Panc1 (cell line): Measurements from ENCODE around the gene TAS2R39. TPM values are rescaled to one million over a fixed set of nuclear protein-coding genes. Genes with fewer than 3 reads are reported as not detected.

ENCODE experiments used
- ATAC-seq: fragments of 200-7000 bp; cut with Tn5 transposase; 2 replicates; pipeline ENCODE4 v1.9.1; 2020; ENCODE audit warnings: mild to moderate bottlenecking, moderate library complexity
- BruUV-seq: library from RNA; stranded (reverse); fragments of 400-500 nt; replicated peaks from 2 replicates; lab custom pipeline; 2021; lab: Mats Ljungman, UMichigan
- CTCF ChIA-PET: fragments of 300-600 bp; sonication (Branson Sonifier 250); formaldehyde crosslinking; loops from one replicate; lab custom pipeline; 2022; ENCODE audit warnings: antibody characterized with exemption; lab: Charles Lee
- POLR2A ChIA-PET: fragments of 300-600 bp; sonication (Branson Sonifier 250); formaldehyde crosslinking; loops from one replicate; lab custom pipeline; 2022; ENCODE audit warnings: antibody characterized with exemption; lab: Charles Lee
- DNase-seq: peaks from one replicate; pipeline ENCODE4 v3.0.0-alpha.2; 2010; ENCODE audit warnings: low read depth, low spot score
- H3K27ac ChIP-seq: 2 replicates; pipeline ENCODE4 v1.5.1; 2011; ENCODE audit warnings: mild to moderate bottlenecking, low read length, inconsistent platforms
- H3K27me3 ChIP-seq: fragments of 200-500 bp; sonication (Bioruptor generic); 2 replicates; pipeline ENCODE4 v1.6.0; 2014; ENCODE audit warnings: low read length, inconsistent platforms; ENCODE audit not compliant: control insufficient read depth, insufficient read depth
- H3K36me3 ChIP-seq: fragments of 200-500 bp; sonication (Bioruptor generic); 2 replicates; pipeline ENCODE4 v1.5.1; 2014; ENCODE audit warnings: inconsistent platforms, mild to moderate bottlenecking, low read length, moderate library complexity; ENCODE audit not compliant: control insufficient read depth, insufficient read depth
- H3K4me1 ChIP-seq: 2 replicates; pipeline ENCODE4 v1.5.1; 2011; ENCODE audit warnings: inconsistent platforms, mild to moderate bottlenecking, low read length, moderate library complexity; ENCODE audit not compliant: control insufficient read depth, insufficient read depth
- H3K4me3 ChIP-seq, 2 experiments: 2 replicates each; pipeline ENCODE4 v1.5.1; 2011 to 2012; ENCODE audit warnings: low read depth in 2 of 2, low read length in 2 of 2, mild to moderate bottlenecking in 2 of 2, inconsistent platforms in 1 of 2, moderate library complexity in 1 of 2
- H3K9me3 ChIP-seq: fragments of 200-500 bp; sonication (Bioruptor generic); 2 replicates; pipeline ENCODE4 v1.5.1; 2014; ENCODE audit warnings: low read depth, mild to moderate bottlenecking, inconsistent platforms, low read length, moderate library complexity; ENCODE audit not compliant: control insufficient read depth, insufficient read depth
- CTCF ChIP-seq: fragments of 450-650 bp; IDR thresholded peaks from 2 replicates; pipeline ENCODE4 v1.5.1; 2017; ENCODE audit warnings: mild to moderate bottlenecking
- POLR2AphosphoS5 ChIP-seq: IDR thresholded peaks from 2 replicates; pipeline ENCODE4 v1.6.1; 2012; ENCODE audit warnings: mild to moderate bottlenecking, low read depth, low read length, moderate library complexity
- REST ChIP-seq, 2 experiments: IDR thresholded peaks; 2 replicates each; pipeline ENCODE4 v1.6.1; 2011 to 2012; ENCODE audit warnings: low read depth in 2 of 2, control low read depth in 1 of 2, low read length in 1 of 2, mild to moderate bottlenecking in 1 of 2, moderate library complexity in 1 of 2; ENCODE audit not compliant: insufficient read depth in 1 of 2
- SIN3A ChIP-seq: IDR thresholded peaks from 2 replicates; pipeline ENCODE4 v1.6.1; 2012; ENCODE audit warnings: low read depth, mild to moderate bottlenecking, low read length, moderate library complexity, borderline replicate concordance; ENCODE audit not compliant: insufficient read depth
- TCF7L2 ChIP-seq: IDR thresholded peaks from 2 replicates; pipeline ENCODE4 v1.6.1; 2011; ENCODE audit warnings: mild to moderate bottlenecking, low read depth, low read length, inconsistent platforms
- in situ Hi-C: cut with HindIII; loops from 2 replicates; pipeline ENCODE4 v1.10.0; 2016; ENCODE audit warnings: low sequenced_read_pairs, low pct_unique_long_range_greater_than_20kb
- intact Hi-C: fragments of 100-400 bp; cut with micrococcal nuclease; formaldehyde crosslinking; loops from one replicate; pipeline ENCODE4 v1.10.0; 2022; ENCODE audit not compliant: unreplicated experiment
- total RNA-seq: library from RNA; stranded (reverse); gene quantifications from one replicate; pipeline ENCODE4 v1.2.1, GENCODE V29; 2021; ENCODE audit not compliant: unreplicated experiment

The TAS2R39 gene
- total RNA-seq, 1 experiment from 2014 or later = not detected

- ATAC-seq (no peak), DNase-seq (no peak)
- CTCF ChIA-PET = no interaction called here
- Histone ChIP-seq H3K27me3 (peaks cover 14% of the 10 kb centered on the region), H3K4me3 (no peak overlapping the region), H3K36me3 (no peaks in the 10 kb centered on the region), H3K4me1 (no peaks in the 10 kb centered on the region), H3K9me3 (no peaks in the 10 kb centered on the region), H3K27ac (no peak overlapping the region)
- POLR2A ChIA-PET = no interaction called here
- TF ChIP-seq TCF7L2 (no peak), CTCF (no peak), POLR2AphosphoS5 (no peak), REST (IDR thresholded peaks at IDR 0.05; ENCODE audit: insufficient read depth in 1 of 2, low read depth in 2 of 2, low read length in 1 of 2) (no peak), SIN3A (no peak)
- no TSS peak for BruUV-seq
- intact Hi-C loops = no loop called here
- in situ Hi-C loops = loop anchor here (25.0 kb wide), 1 partner anchor 210 kb away; no protein-coding TSS in a partner anchor
Measured at GRCh38 chr7:143222782-143223181, 39.6 kb downstream of the TAS2R39 start.

GRCh38 chr7:143223784-143224183 is 40.6 kb downstream of the TAS2R39 start:
- Histone ChIP-seq H3K4me3 (no peak overlapping the region), H3K36me3 (no peaks in the 10 kb centered on the region), H3K4me1 (no peaks in the 10 kb centered on the region), H3K27ac (no peak overlapping the region), H3K9me3 (no peaks in the 10 kb centered on the region), H3K27me3 (peaks cover 11% of the 10 kb centered on the region)
- ATAC-seq (no peak), DNase-seq (no peak)
- POLR2A ChIA-PET = no interaction called here
- CTCF ChIA-PET = no interaction called here
- intact Hi-C loops (no loop called here), in situ Hi-C loops (loop anchor here (25.0 kb wide), 1 partner anchor 211 kb away; no protein-coding TSS in a partner anchor)
- TF ChIP-seq REST (IDR thresholded peaks at IDR 0.05; ENCODE audit: insufficient read depth in 1 of 2, low read depth in 2 of 2, low read length in 1 of 2) = no peak
- TF ChIP-seq SIN3A = no peak
- no peak for TF ChIP-seq POLR2AphosphoS5
- no peak for TF ChIP-seq TCF7L2
- TF ChIP-seq CTCF = no peak
- no TSS peak for BruUV-seq
